ENCODE data around the gene LLGL2. TPM values are rescaled to one million over a fixed set of nuclear protein-coding genes. Genes with fewer than 3 reads are reported as not detected.

LLGL2 gene
- polyA plus RNA-seq, 1 donor (not counting 4 experiments of a cell fraction or from before 2014, with no cell fraction given): 13.8 TPM

GRCh38 chr17:75536366-75536765, 10.9 kb downstream of the LLGL2 start:
- H3K4me3 ChIP-seq (ENCODE audit: control insufficient read depth in 2 of 3, extremely low read depth in 1 of 3, insufficient read depth in 2 of 3, low read depth in 1 of 3, low read length in 3 of 3): no peak overlapping the region
- dilution Hi-C loops (cut with MboI; ENCODE audit: extremely low pct_ligation_motif_present, low sequenced_read_pairs): no loop called here
- DNase-seq (ENCODE audit: low read depth, low spot score) (no peak), FAIRE-seq (no peak)
- no peaks in the 10 kb centered on the region for H3K27me3 ChIP-seq (ENCODE audit: control insufficient read depth, extremely low read depth, insufficient read depth, low read length)
- H3K4me1 ChIP-seq (ENCODE audit: control insufficient read depth, extremely low read depth, insufficient read depth, low read length): peaks cover 15% of the 10 kb centered on the region
- no peaks in the 10 kb centered on the region for H3K9me1 ChIP-seq (ENCODE audit: control insufficient read depth, extremely low read depth, insufficient read depth, low read length)
- TF ChIP-seq CTCF (optimal IDR thresholded peaks at IDR 0.05 in 1 of 3, IDR thresholded peaks at IDR 0.05 in 1 of 3, conservative IDR thresholded peaks at IDR 0.05 in 1 of 3; ENCODE audit: extremely low read depth in 1 of 3, insufficient read depth in 2 of 3, low read length in 3 of 3) (no peak), EZH2 (IDR thresholded peaks at IDR 0.05; ENCODE audit: low read length) (no peak)
- no peak overlapping the region for H3K27ac ChIP-seq (ENCODE audit: control insufficient read depth, insufficient read depth, low read length)
- no peaks in the 10 kb centered on the region for H4K20me1 ChIP-seq (ENCODE audit: control insufficient read depth, extremely low read depth, insufficient read depth, low read length)
- H3K9ac ChIP-seq (ENCODE audit: control insufficient read depth, extremely low read depth, insufficient read depth, low read length): no peak overlapping the region
- H3K4me2 ChIP-seq (ENCODE audit: control insufficient read depth, extremely low read depth, insufficient read depth, low read depth, low read length): no peak overlapping the region
- H3K9me3 ChIP-seq (ENCODE audit: control insufficient read depth, low read depth, low read length): no peaks in the 10 kb centered on the region
- H3K79me2 ChIP-seq (ENCODE audit: control insufficient read depth, insufficient read depth, low read length): no peaks in the 10 kb centered on the region
- no peak overlapping the region for H2AFZ ChIP-seq (ENCODE audit: control insufficient read depth, low read length)
- peaks cover 0 to 3% of the 10 kb centered on the region in 2 experiments for H3K36me3 ChIP-seq (ENCODE audit: control insufficient read depth in 2 of 2, extremely low read depth in 1 of 2, insufficient read depth in 2 of 2, low read length in 2 of 2)

- no peak for TF ChIP-seq EZH2 (IDR thresholded peaks at IDR 0.05; ENCODE audit: low read length)
- TF ChIP-seq CTCF (optimal IDR thresholded peaks at IDR 0.05 in 1 of 3, IDR thresholded peaks at IDR 0.05 in 1 of 3, conservative IDR thresholded peaks at IDR 0.05 in 1 of 3; ENCODE audit: extremely low read depth in 1 of 3, insufficient read depth in 2 of 3, low read length in 3 of 3): no peak
- H3K79me2 ChIP-seq (ENCODE audit: control insufficient read depth, insufficient read depth, low read length): no peaks in the 10 kb centered on the region
- no peaks in the 10 kb centered on the region for H3K9me3 ChIP-seq (ENCODE audit: control insufficient read depth, low read depth, low read length)
- H2AFZ ChIP-seq (ENCODE audit: control insufficient read depth, low read length): no peak overlapping the region
- peaks cover 0 to 1% of the 10 kb centered on the region in 2 experiments for H3K36me3 ChIP-seq (ENCODE audit: control insufficient read depth in 2 of 2, extremely low read depth in 1 of 2, insufficient read depth in 2 of 2, low read length in 2 of 2)
- peaks cover 8% of the 10 kb centered on the region for H3K4me1 ChIP-seq (ENCODE audit: control insufficient read depth, extremely low read depth, insufficient read depth, low read length)
- no peaks in the 10 kb centered on the region for H3K9me1 ChIP-seq (ENCODE audit: control insufficient read depth, extremely low read depth, insufficient read depth, low read length)
- H4K20me1 ChIP-seq (ENCODE audit: control insufficient read depth, extremely low read depth, insufficient read depth, low read length): peaks cover 2% of the 10 kb centered on the region
- H3K4me2 ChIP-seq (ENCODE audit: control insufficient read depth, extremely low read depth, insufficient read depth, low read depth, low read length): no peak overlapping the region
- H3K27me3 ChIP-seq (ENCODE audit: control insufficient read depth, extremely low read depth, insufficient read depth, low read length): no peaks in the 10 kb centered on the region
- dilution Hi-C loops (cut with MboI; ENCODE audit: extremely low pct_ligation_motif_present, low sequenced_read_pairs): no loop called here
- no peak overlapping the region for H3K4me3 ChIP-seq (ENCODE audit: control insufficient read depth in 2 of 3, extremely low read depth in 1 of 3, insufficient read depth in 2 of 3, low read depth in 1 of 3, low read length in 3 of 3)
- H3K9ac ChIP-seq (ENCODE audit: control insufficient read depth, extremely low read depth, insufficient read depth, low read length): no peak overlapping the region
- H3K27ac ChIP-seq (ENCODE audit: control insufficient read depth, insufficient read depth, low read length): no peak overlapping the region
- FAIRE-seq: no peak
- no peak for DNase-seq (ENCODE audit: low read depth, low spot score)
Observed at GRCh38 chr17:75539967-75540729, 14.7 kb downstream of the LLGL2 start.

Measured in keratinocyte (primary cell).